Upper lobe of right lung (tissue), 1 donor: ENCODE measurements around the gene TUBA1C. TPM values are rescaled to one million over a fixed set of nuclear protein-coding genes. Genes with fewer than 3 reads are reported as not detected.
A peak's percentile ranks its signal among the peaks of the same experiment; 100 is the strongest.
"Not testable (repeated sequence)": the region's sequence is repeated elsewhere in the genome, so short reads cannot be mapped to it uniquely, and the experiment has no call there.

ENCODE experiments used
- ATAC-seq: fragments of 200-7000 bp; cut with Tn5 transposase; one replicate; pipeline ENCODE4 v1.9.1; 2020; ENCODE audit warnings: mild to moderate bottlenecking, moderate library complexity
- DNase-seq: peaks from one replicate; pipeline ENCODE4 v3.0.0-alpha.2; 2020
- H3K27ac ChIP-seq: fragments of 200-600 bp; one replicate; pipeline ENCODE4 v1.8.0; 2022
- H3K27me3 ChIP-seq: fragments of 200-600 bp; one replicate; pipeline ENCODE4 v1.8.0; 2022; ENCODE audit warnings: mild to moderate bottlenecking
- H3K36me3 ChIP-seq: fragments of 200-600 bp; one replicate; pipeline ENCODE4 v1.8.0; 2022
- H3K4me1 ChIP-seq: fragments of 200-600 bp; one replicate; pipeline ENCODE4 v1.8.0; 2022
- H3K4me3 ChIP-seq: fragments of 200-600 bp; one replicate; pipeline ENCODE4 v1.8.0; 2022; ENCODE audit warnings: mild to moderate bottlenecking
- H3K9me3 ChIP-seq: fragments of 200-600 bp; one replicate; pipeline ENCODE4 v1.8.0; 2022
- intact Hi-C: fragments of 100-400 bp; cut with DNase I; formaldehyde crosslinking; loops from one replicate; pipeline ENCODE4 v1.11.0; 2022
- total RNA-seq: library from RNA; stranded (reverse); fragmentation: NEBNext Ultra II Directional; extraction: Animal tissue kit (Norgen Biotek cat#: 25700); gene quantifications from one replicate; pipeline ENCODE4 v1.2.1, GENCODE V29; 2021
- TF ChIP-seq, protein P1 (sequence below): fragments of 200-600 bp; IDR thresholded peaks from one replicate; pipeline ENCODE4 v1.8.0; 2022; ENCODE audit warnings: antibody characterized with exemption
- donor health status: DM: no; HTN: yes; CAD: no; lungs with severe emphysema.

Gene TUBA1C
- total RNA-seq, 1 donor from 2014 or later = 113 TPM

DNA sequence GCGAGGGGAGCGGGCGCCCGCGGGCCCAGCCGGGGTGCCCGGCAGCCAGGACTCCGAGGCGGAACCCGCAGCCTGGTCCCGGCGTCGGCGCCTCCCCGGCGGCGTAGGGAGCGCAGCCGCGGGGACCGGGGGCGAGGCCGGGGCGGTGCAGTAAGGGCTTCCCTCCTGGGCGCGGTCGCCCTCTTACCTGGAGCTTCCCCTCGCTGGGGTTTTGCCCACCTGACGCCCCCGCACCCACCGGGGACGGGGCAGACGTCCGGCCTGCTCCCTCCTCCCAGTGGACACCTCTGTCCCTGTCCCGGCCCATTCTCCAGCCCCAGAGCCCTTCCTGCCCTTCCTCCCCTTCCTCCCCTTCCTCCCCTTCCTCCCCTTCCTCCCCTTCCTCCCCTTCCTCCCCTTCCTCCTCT, 413 bp upstream of the TUBA1C start:
- Histone ChIP-seq H3K4me3 (peak overlapping the region; percentile 85), H3K27ac (peak overlapping the region; percentile 99), H3K9me3 (no peaks in the 10 kb centered on the region)

DNA sequence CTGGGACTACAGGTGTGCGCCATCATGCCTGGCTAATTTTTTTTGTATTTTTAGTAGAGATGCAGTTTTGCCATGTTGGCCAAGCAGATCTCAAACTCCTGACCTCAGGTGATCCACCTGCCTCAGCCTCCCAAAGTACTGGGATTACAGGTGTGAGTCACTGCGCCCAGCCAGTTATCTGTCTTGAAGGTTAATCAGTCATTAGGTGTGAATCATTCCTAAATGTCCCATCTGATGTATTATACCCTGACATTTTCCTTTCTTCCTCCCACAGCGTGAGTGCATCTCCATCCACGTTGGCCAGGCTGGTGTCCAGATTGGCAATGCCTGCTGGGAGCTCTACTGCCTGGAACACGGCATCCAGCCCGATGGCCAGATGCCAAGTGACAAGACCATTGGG, 4.3 kb downstream of the TUBA1C start:
- peaks cover 44% of the 10 kb centered on the region for H3K36me3 ChIP-seq
- H3K27me3 ChIP-seq, H3K4me3 ChIP-seq, H3K9me3 ChIP-seq, H3K27ac ChIP-seq, ATAC-seq, intact Hi-C loops: not testable (repeated sequence)
- peak; percentile 21 for DNase-seq
- peaks cover 21% of the 10 kb centered on the region for H3K4me1 ChIP-seq

More for the DNA sequence above, 413 bp upstream of the TUBA1C start:
- Histone ChIP-seq H3K4me1 (peaks cover 31% of the 10 kb centered on the region), H3K27me3 (no peaks in the 10 kb centered on the region), H3K36me3 (peaks cover 6% of the 10 kb centered on the region)
- DNase-seq (no peak), ATAC-seq (peak; percentile 75)
- TF ChIP-seq, protein P1, sequence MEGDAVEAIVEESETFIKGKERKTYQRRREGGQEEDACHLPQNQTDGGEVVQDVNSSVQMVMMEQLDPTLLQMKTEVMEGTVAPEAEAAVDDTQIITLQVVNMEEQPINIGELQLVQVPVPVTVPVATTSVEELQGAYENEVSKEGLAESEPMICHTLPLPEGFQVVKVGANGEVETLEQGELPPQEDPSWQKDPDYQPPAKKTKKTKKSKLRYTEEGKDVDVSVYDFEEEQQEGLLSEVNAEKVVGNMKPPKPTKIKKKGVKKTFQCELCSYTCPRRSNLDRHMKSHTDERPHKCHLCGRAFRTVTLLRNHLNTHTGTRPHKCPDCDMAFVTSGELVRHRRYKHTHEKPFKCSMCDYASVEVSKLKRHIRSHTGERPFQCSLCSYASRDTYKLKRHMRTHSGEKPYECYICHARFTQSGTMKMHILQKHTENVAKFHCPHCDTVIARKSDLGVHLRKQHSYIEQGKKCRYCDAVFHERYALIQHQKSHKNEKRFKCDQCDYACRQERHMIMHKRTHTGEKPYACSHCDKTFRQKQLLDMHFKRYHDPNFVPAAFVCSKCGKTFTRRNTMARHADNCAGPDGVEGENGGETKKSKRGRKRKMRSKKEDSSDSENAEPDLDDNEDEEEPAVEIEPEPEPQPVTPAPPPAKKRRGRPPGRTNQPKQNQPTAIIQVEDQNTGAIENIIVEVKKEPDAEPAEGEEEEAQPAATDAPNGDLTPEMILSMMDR = no peak
- intact Hi-C loops = no loop called here

DNA sequence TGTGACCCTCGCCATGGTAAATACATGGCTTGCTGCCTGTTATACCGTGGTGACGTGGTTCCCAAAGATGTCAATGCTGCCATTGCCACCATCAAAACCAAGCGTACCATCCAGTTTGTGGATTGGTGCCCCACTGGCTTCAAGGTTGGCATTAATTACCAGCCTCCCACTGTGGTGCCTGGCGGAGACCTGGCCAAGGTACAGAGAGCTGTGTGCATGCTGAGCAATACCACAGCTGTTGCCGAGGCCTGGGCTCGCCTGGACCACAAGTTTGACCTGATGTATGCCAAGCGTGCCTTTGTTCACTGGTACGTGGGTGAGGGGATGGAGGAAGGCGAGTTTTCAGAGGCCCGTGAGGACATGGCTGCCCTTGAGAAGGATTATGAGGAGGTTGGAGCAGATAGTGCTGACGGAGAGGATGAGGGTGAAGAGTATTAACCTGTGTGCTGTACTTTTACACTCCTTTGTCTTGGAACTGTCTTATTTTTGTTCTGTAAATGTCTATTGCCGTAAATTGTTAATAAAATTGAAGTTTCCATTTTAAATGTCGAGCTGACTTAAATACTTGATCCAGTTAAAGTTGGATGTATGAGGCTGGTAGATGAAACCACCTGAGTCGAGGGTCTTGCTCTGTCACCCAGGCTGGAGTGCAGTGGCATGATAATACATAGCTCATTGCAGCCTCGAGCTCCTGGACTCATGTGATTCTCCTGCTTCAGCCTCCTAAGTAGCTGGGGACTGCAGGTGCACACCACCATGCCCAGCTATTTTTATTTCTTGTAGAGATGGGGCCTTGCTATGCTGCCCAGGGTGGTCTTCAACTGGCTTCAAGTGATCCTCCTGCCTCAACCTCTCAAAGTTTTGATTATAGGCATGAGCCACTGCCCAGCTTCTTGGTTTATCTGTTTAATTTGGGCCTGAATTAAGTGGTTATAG, 8.2 kb downstream of the TUBA1C start:
- intact Hi-C loops = no loop called here
- no peaks in the 10 kb centered on the region for H3K27me3 ChIP-seq
- TF ChIP-seq, protein P1 = no peak
- DNase-seq = peak; percentile 48
- no peaks in the 10 kb centered on the region for H3K9me3 ChIP-seq
- no peak for ATAC-seq
- no peak overlapping the region for H3K27ac ChIP-seq
- peaks cover 44% of the 10 kb centered on the region for H3K36me3 ChIP-seq
- peaks cover 6% of the 10 kb centered on the region for H3K4me1 ChIP-seq
- no peak overlapping the region for H3K4me3 ChIP-seq

DNA sequence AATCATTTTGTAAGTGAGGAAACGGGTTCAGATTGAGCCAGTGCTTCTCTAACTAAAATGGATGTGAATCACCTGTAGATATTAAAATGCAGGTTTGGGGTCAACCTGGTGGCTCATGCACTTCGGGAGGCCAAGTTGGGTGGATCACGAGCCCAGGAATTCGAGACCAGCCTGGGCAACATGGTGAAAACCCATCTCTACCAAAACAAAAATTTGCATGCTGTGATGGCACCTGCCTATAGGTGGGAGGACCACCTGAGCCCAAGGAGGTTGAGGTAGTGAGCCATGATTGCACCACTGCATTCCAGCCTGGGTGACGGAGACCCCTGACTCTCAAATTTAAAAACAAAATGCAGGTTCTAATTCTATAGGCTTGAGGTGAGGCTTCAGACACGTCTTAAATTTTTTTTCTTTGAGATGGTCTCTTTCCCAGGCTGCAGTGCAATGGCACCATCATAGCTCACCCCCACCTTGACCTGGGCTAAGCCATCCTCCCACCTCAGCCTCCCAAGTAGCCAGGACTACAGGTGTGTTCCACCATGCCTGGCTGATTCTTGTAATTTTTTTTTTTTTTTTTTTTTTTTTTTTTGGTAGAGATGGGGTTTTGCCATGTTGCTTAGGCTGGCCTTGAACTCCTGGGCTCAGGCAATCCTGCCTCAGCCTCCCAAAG, 9.0 kb downstream of the TUBA1C start:
- intact Hi-C loops = no loop called here
- TF ChIP-seq, protein P1 = no peak
- peak; percentile 6 for DNase-seq
- Histone ChIP-seq H3K4me3 (no peak overlapping the region), H3K4me1 (no peaks in the 10 kb centered on the region), H3K9me3 (no peaks in the 10 kb centered on the region), H3K27me3 (no peaks in the 10 kb centered on the region), H3K36me3 (peaks cover 44% of the 10 kb centered on the region), H3K27ac (no peak overlapping the region)
- no peak for ATAC-seq

DNA sequence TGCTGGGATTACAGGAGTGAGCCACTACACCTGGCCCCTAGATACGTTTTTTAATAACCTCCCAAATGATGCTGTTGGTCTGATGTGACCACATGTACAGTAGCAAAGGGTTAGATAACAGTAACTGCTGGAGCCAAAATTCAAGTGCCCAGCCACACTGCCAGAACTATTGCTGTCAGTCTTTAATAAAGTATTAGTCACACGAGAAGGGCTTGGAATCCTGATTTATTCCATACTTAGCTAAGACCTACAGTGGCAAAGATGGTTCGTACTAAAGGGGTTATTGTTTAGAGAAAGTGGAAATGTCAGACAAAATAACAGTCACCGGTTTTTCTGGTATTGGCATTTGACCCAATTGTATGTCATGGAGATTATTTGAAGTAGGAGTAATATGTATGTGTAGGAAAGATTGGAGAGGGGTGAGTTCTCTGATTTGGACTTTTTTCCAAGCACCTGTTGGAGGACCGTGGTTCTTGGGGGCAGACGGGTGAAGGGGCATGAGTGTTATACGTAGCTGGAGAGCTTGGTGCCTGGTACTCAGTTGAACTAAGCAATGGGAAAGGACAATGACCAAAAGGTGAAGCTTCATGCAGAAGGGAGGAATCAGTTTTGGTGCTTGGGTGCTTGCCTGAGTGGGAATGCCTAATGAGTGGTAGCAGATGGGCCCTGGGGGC, 9.7 kb downstream of the TUBA1C start:
- no peaks in the 10 kb centered on the region for H3K9me3 ChIP-seq
- H3K27me3 ChIP-seq = no peaks in the 10 kb centered on the region
- intact Hi-C loops = no loop called here
- peaks cover 37% of the 10 kb centered on the region for H3K36me3 ChIP-seq
- ATAC-seq (no peak), DNase-seq (peak; percentile 16)
- peaks cover 3% of the 10 kb centered on the region for H3K4me1 ChIP-seq
- TF ChIP-seq, protein P1 = no peak
- H3K4me3 ChIP-seq = no peak overlapping the region
- H3K27ac ChIP-seq = no peak overlapping the region
